K562 (cell line): ENCODE data around the gene FEV. TPM values are rescaled to one million over a fixed set of nuclear protein-coding genes. Genes with fewer than 3 reads are reported as not detected.

Source experiments
- CTCF ChIP-seq, 3 experiments: IDR thresholded peaks in 2 of 3; conservative IDR thresholded peaks in 1 of 3; 2 replicates each; pipeline ENCODE4 v1.5.1; 2011 to 2012; ENCODE audit warnings: low read length in 3 of 3, mild to moderate bottlenecking in 3 of 3, control low read depth in 2 of 3, improper control_type of control experiment in 1 of 3, inconsistent platforms in 1 of 3, low read depth in 1 of 3, mixed read lengths in 1 of 3, moderate library complexity in 1 of 3; ENCODE audit not compliant: insufficient read depth in 2 of 3
- ZFX ChIP-seq: sonication (generic); formaldehyde crosslinking; IDR thresholded peaks from 2 replicates; pipeline ENCODE4 v1.8.0; 2022; ENCODE audit warnings: mild to moderate bottlenecking, missing genetic modification reagents, moderate library complexity
- ZNF280B ChIP-seq: fragments of 250-450 bp; sonication (Bioruptor Pico); IDR thresholded peaks from 2 replicates; pipeline ENCODE4 v1.5.1; 2021; ENCODE audit warnings: mild to moderate bottlenecking
- ZNF384 ChIP-seq: IDR thresholded peaks from 2 replicates; pipeline ENCODE4 v1.6.1; 2012; ENCODE audit warnings: low read depth, low read length, improper control_type of control experiment
- polyA plus RNA-seq, 8 experiments: library from polyadenylated mRNA; depleted of rRNA in 4 of 8; stranded (reverse) in 5 of 8; unstranded in 3 of 8; fragments of >200 nt; fragmentation: Nextera tagmentation in 2 of 8; fragmentation: Illumina TruSeq in 1 of 8; extraction: Ambion mirVana in 2 of 8; extraction: Trizol in 1 of 8; gene quantifications; 2 replicates each; pipeline versions ENCODE4 v1.2.1 to v1.2.3, GENCODE V29; 2011 to 2014; ENCODE audit warnings: inconsistent platforms in 1 of 8, missing spikeins in 1 of 8
- total RNA-seq, 7 experiments: library from RNA; depleted of rRNA in 6 of 7; stranded (reverse); fragments of >200 nt in 6 of 7; fragmentation: Illumina TruSeq in 2 of 7; extraction: Trizol in 2 of 7; gene quantifications; 2 replicates each; pipeline versions ENCODE4 v1.2.1 to v1.2.3, GENCODE V29; 2011 to 2021; ENCODE audit warnings: low replicate concordance in 1 of 7
- TF ChIP-seq, protein P1 (sequence below): fragments of 450-650 bp; IDR thresholded peaks from 2 replicates; pipeline ENCODE4 v1.6.1; 2016; ENCODE audit warnings: low read depth
- TF ChIP-seq, protein P2 (sequence below): fragments of 450-650 bp; formaldehyde crosslinking; IDR thresholded peaks from 2 replicates; pipeline ENCODE4 v1.4.0; 2020; ENCODE audit warnings: mild to moderate bottlenecking, moderate library complexity

FEV gene
- total and polyA plus RNA-seq, 9 of the 15 experiments (the other 6 are each of a cell fraction or from before 2014, with no cell fraction given), result 0.08 to 1.6 (median 0.62) TPM; not detected in 1

DNA sequence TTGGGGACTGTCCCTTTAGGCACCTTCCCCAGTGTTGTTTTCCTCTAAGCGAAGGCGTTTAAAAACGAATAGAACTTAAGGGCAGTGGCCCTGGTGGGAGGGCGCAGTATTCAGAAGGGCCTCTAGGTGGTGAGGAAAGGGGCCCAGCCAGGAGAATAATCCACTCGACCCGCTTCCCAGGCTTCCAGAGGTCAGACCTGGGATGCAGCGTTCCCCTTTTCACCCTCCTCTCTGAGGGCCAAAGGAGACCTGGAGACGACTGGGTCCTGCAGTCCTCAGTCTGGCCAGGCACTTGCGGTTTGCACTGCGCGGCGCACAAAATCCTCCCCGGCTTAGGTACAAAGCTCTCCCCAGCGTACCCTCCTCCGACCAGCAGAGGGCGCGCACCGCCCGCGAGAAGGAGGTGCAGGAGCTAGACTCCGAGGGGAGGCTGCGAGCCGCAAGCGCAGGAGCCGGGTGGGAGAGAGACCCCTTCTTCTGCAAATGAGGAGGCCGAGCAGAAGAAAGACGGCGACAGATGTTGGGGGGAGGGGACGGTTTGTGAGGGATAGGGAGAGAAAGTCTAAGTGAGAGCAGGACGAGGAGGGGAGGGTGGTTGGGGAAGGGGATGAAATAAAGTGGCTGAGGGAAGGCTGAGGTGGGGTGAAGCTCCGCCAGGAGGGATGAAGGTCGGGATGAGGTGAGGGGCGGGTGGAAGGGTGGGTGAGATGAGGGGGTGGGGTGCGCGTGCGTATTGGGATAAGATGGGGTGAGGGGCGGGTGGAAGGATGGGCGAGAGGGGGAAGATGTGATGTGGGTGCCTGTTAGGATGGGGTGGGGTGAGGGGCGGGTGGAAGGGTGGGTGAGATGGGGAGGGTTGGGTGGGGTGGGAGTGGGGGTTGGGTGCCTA is 4.9 kb downstream of the FEV start (continued):
- 0 out of 2 replicates have a peak, but pooled peaks have one; percentile 23 for TF ChIP-seq ZFX (CRISPR knock-in tag)
- TF ChIP-seq CTCF (IDR thresholded peaks at IDR 0.05 in 2 of 3, conservative IDR thresholded peaks at IDR 0.05 in 1 of 3; ENCODE audit: insufficient read depth in 2 of 3, low read depth in 1 of 3, low read length in 3 of 3), result peak; percentile 72 to 92 (median 91)
- no peak for TF ChIP-seq ZNF280B (CRISPR knock-in tag)
- TF ChIP-seq, protein P1, sequence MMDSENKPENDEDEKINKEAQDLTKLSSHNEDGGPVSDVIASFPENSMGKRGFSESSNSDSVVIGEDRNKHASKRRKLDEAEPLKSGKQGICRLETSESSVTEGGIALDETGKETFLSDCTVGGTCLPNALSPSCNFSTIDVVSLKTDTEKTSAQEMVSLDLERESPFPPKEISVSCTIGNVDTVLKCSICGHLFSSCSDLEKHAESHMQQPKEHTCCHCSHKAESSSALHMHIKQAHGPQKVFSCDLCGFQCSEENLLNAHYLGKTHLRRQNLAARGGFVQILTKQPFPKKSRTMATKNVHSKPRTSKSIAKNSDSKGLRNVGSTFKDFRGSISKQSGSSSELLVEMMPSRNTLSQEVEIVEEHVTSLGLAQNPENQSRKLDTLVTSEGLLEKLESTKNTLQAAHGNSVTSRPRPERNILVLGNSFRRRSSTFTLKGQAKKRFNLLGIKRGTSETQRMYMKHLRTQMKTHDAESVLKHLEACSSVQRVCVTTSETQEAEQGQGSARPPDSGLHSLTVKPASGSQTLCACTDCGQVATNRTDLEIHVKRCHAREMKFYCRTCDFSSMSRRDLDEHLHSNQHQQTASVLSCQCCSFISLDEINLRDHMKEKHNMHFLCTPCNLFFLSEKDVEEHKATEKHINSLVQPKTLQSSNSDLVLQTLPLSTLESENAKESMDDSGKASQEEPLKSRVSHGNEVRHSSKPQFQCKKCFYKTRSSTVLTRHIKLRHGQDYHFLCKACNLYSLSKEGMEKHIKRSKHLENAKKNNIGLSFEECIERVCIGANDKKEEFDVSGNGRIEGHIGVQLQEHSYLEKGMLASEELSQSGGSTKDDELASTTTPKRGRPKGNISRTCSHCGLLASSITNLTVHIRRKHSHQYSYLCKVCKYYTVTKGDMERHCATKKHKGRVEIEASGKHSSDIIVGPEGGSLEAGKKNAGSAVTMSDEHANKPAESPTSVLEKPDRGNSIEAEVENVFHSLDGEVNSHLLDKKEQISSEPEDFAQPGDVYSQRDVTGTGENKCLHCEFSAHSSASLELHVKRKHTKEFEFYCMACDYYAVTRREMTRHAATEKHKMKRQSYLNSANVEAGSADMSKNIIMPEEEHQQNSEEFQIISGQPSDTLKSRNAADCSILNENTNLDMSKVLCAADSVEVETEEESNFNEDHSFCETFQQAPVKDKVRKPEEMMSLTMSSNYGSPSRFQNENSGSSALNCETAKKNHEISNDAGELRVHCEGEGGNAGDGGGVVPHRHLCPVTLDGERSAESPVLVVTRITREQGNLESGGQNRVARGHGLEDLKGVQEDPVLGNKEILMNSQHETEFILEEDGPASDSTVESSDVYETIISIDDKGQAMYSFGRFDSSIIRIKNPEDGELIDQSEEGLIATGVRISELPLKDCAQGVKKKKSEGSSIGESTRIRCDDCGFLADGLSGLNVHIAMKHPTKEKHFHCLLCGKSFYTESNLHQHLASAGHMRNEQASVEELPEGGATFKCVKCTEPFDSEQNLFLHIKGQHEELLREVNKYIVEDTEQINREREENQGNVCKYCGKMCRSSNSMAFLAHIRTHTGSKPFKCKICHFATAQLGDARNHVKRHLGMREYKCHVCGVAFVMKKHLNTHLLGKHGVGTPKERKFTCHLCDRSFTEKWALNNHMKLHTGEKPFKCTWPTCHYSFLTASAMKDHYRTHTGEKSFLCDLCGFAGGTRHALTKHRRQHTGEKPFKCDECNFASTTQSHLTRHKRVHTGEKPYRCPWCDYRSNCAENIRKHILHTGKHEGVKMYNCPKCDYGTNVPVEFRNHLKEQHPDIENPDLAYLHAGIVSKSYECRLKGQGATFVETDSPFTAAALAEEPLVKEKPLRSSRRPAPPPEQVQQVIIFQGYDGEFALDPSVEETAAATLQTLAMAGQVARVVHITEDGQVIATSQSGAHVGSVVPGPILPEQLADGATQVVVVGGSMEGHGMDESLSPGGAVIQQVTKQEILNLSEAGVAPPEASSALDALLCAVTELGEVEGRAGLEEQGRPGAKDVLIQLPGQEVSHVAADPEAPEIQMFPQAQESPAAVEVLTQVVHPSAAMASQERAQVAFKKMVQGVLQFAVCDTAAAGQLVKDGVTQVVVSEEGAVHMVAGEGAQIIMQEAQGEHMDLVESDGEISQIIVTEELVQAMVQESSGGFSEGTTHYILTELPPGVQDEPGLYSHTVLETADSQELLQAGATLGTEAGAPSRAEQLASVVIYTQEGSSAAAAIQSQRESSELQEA, result 0 out of 2 replicates have a peak, but pooled peaks have one; percentile 11
- TF ChIP-seq, protein P2, sequence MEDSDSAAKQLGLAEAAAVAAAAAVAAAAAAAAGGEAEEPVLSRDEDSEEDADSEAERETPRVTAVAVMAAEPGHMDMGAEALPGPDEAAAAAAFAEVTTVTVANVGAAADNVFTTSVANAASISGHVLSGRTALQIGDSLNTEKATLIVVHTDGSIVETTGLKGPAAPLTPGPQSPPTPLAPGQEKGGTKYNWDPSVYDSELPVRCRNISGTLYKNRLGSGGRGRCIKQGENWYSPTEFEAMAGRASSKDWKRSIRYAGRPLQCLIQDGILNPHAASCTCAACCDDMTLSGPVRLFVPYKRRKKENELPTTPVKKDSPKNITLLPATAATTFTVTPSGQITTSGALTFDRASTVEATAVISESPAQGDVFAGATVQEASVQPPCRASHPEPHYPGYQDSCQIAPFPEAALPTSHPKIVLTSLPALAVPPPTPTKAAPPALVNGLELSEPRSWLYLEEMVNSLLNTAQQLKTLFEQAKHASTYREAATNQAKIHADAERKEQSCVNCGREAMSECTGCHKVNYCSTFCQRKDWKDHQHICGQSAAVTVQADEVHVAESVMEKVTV, result peak; percentile 40
- TF ChIP-seq ZNF384, result no peak
